HepG2 (cell line): ENCODE measurements around the gene CCDC14. TPM values are rescaled to one million over a fixed set of nuclear protein-coding genes. Genes with fewer than 3 reads are reported as not detected.

ENCODE experiments used
- ADNP ChIP-seq: sonication (generic); formaldehyde crosslinking; IDR thresholded peaks from 2 replicates; pipeline ENCODE4 v1.4.0; 2020; ENCODE audit warnings: missing genetic modification reagents
- ARNT2 ChIP-seq: sonication (generic); formaldehyde crosslinking; IDR thresholded peaks from 2 replicates; pipeline ENCODE4 v1.8.0; 2022; ENCODE audit warnings: mild to moderate bottlenecking, low read depth, missing genetic modification reagents, moderate library complexity
- ATAD3A ChIP-seq: sonication (generic); formaldehyde crosslinking; IDR thresholded peaks from 2 replicates; pipeline ENCODE4 v1.4.0; 2020; ENCODE audit warnings: missing genetic modification reagents
- MATR3 ChIP-seq: sonication (generic); formaldehyde crosslinking; IDR thresholded peaks from 2 replicates; pipeline ENCODE4 v1.4.0; 2020; ENCODE audit warnings: missing genetic modification reagents
- NFIB ChIP-seq: sonication (generic); formaldehyde crosslinking; IDR thresholded peaks from 2 replicates; pipeline ENCODE4 v1.9.0; 2021; ENCODE audit warnings: missing genetic modification reagents, mild to moderate bottlenecking, borderline replicate concordance
- SMARCE1 ChIP-seq: fragments of 450-650 bp; IDR thresholded peaks from 2 replicates; pipeline ENCODE4 v1.6.1; 2017; ENCODE audit warnings: borderline replicate concordance
- STAT5B ChIP-seq: sonication (generic); formaldehyde crosslinking; IDR thresholded peaks from 2 replicates; pipeline ENCODE4 v1.4.0; 2020; ENCODE audit warnings: missing genetic modification reagents
- YEATS2 ChIP-seq: sonication (generic); formaldehyde crosslinking; IDR thresholded peaks from 2 replicates; pipeline ENCODE4 v1.4.0; 2020; ENCODE audit warnings: missing genetic modification reagents, borderline replicate concordance
- ZFP82 ChIP-seq: sonication (generic); formaldehyde crosslinking; IDR thresholded peaks from 2 replicates; pipeline ENCODE4 v1.5.1; 2020; ENCODE audit warnings: mild to moderate bottlenecking, missing genetic modification reagents, borderline replicate concordance
- ZNF124 ChIP-seq: sonication (generic); formaldehyde crosslinking; IDR thresholded peaks from 2 replicates; pipeline ENCODE4 v1.4.0; 2020; ENCODE audit warnings: missing genetic modification reagents
- ZNF792 ChIP-seq: IDR thresholded peaks from 2 replicates; pipeline ENCODE4 v1.6.1; 2016
- ZNF878 ChIP-seq: sonication (generic); formaldehyde crosslinking; IDR thresholded peaks from 2 replicates; pipeline ENCODE4 v1.8.1; 2023; ENCODE audit warnings: mild to moderate bottlenecking, missing genetic modification reagents, moderate library complexity
- polyA plus RNA-seq, 8 experiments: library from polyadenylated mRNA; depleted of rRNA in 3 of 8; stranded (reverse) in 7 of 8; unstranded in 1 of 8; fragments of >200 nt; fragmentation: Illumina TruSeq in 4 of 8; extraction: Trizol in 4 of 8; gene quantifications; 2 replicates each; pipeline versions ENCODE4 v1.2.1 to v1.2.3, GENCODE V29; 2011 to 2016; ENCODE audit warnings: low read depth in 4 of 8, missing spikeins in 1 of 8, mixed read lengths in 1 of 8; ENCODE audit not compliant: insufficient read depth in 1 of 8
- total RNA-seq, 5 experiments: library from RNA; depleted of rRNA; stranded (reverse); fragments of >200 nt; fragmentation: Illumina TruSeq; extraction: Trizol; gene quantifications; 2 replicates each; pipeline ENCODE4 v1.2.3, GENCODE V29; 2016; ENCODE audit warnings: low read depth in 1 of 5
- TF ChIP-seq, protein P1 (sequence below): sonication (generic); formaldehyde crosslinking; IDR thresholded peaks from 2 replicates; pipeline ENCODE4 v1.4.0; 2020; ENCODE audit warnings: missing genetic modification reagents, borderline replicate concordance
- TF ChIP-seq, protein P2 (sequence below): IDR thresholded peaks from 2 replicates; pipeline ENCODE4 v1.6.1; 2016; ENCODE audit warnings: low read depth, borderline replicate concordance
- TF ChIP-seq, protein P3 (sequence below): sonication (generic); formaldehyde crosslinking; IDR thresholded peaks from 2 replicates; pipeline ENCODE4 v1.4.0; 2020; ENCODE audit warnings: mild to moderate bottlenecking, missing genetic modification reagents
- TF ChIP-seq, protein P4 (sequence below): sonication (generic); formaldehyde crosslinking; IDR thresholded peaks from 2 replicates; pipeline ENCODE4 v1.8.0; 2022; ENCODE audit warnings: missing genetic modification reagents, mild to moderate bottlenecking, inconsistent platforms, borderline replicate concordance
- TF ChIP-seq, protein P5 (sequence below): sonication (generic); formaldehyde crosslinking; IDR thresholded peaks from 2 replicates; pipeline ENCODE4 v1.8.0; 2022; ENCODE audit warnings: mild to moderate bottlenecking, missing genetic modification reagents, borderline replicate concordance
- TF ChIP-seq, protein P6 (sequence below): sonication (generic); formaldehyde crosslinking; IDR thresholded peaks from 2 replicates; pipeline ENCODE4 v1.5.1; 2020; ENCODE audit warnings: missing genetic modification reagents, mild to moderate bottlenecking, borderline replicate concordance
- TF ChIP-seq, protein P7 (sequence below), 2 experiments: sonication (generic) in 1 of 2; formaldehyde crosslinking in 1 of 2; IDR thresholded peaks; 2 replicates each; pipeline versions ENCODE4 v1.5.1 to v1.6.1; 2011 to 2020; ENCODE audit warnings: borderline replicate concordance in 1 of 2, low read depth in 1 of 2, low read length in 1 of 2, mild to moderate bottlenecking in 1 of 2, missing genetic modification reagents in 1 of 2, moderate library complexity in 1 of 2

Gene CCDC14
- total and polyA plus RNA-seq, 2 of the 13 experiments (the other 11 are each of a cell fraction or from before 2014, with no cell fraction given) = 48.7 to 49.0 TPM

DNA sequence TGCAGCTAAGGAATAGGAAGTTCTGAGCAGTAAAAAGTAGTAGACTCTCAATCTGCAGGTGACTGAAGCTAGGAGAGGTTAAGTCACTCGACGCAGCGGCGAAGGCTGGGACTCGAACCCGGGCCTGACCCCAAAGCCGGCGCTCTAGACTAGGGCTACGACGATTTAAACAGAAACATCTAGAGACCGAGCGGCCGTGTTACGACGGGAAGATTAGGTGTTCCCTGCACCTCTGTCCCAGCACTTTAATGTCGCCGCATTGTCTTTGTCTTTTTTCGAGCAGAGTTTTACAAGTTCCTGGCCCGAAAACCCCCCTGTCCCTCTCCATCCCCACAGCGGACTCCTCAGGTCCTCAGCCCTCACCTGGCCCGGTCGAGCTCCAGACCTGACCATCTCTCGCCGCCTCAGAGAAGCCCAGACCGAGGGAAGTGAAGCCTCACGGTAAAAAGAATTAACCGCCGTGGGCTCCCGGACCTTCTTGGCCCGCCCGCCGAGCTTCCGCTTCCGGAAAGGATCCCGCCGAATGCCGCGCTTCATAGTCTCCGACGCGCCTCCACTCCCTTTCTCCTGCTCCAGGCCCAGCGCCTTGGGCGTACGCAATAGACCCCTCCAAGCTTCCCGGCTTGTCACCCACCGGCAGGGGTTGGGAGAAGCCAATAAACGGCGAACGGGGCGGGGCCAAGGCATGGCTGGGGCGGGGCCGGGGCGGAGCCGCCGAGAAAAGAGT lies at the start of gene CCDC14 (continued):
- TF ChIP-seq YEATS2 (CRISPR knock-in tag) (peak; percentile 73), ZFP82 (CRISPR knock-in tag) (no peak), ARNT2 (CRISPR knock-in tag) (peak; percentile 58), ZNF792 (CRISPR knock-in tag) (no peak), NFIB (no peak), ADNP (CRISPR knock-in tag) (no peak), MATR3 (CRISPR knock-in tag) (no peak), STAT5B (no peak), ZNF124 (CRISPR knock-in tag) (0 out of 2 replicates have a peak, but pooled peaks have one; percentile 50), ZNF878 (CRISPR knock-in tag) (0 out of 2 replicates have a peak, but pooled peaks have one; percentile 69), SMARCE1 (no peak), ATAD3A (CRISPR knock-in tag) (no peak)
- TF ChIP-seq, protein P1, sequence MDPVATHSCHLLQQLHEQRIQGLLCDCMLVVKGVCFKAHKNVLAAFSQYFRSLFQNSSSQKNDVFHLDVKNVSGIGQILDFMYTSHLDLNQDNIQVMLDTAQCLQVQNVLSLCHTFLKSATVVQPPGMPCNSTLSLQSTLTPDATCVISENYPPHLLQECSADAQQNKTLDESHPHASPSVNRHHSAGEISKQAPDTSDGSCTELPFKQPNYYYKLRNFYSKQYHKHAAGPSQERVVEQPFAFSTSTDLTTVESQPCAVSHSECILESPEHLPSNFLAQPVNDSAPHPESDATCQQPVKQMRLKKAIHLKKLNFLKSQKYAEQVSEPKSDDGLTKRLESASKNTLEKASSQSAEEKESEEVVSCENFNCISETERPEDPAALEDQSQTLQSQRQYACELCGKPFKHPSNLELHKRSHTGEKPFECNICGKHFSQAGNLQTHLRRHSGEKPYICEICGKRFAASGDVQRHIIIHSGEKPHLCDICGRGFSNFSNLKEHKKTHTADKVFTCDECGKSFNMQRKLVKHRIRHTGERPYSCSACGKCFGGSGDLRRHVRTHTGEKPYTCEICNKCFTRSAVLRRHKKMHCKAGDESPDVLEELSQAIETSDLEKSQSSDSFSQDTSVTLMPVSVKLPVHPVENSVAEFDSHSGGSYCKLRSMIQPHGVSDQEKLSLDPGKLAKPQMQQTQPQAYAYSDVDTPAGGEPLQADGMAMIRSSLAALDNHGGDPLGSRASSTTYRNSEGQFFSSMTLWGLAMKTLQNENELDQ (CRISPR knock-in tag) = no peak
- TF ChIP-seq, protein P2, sequence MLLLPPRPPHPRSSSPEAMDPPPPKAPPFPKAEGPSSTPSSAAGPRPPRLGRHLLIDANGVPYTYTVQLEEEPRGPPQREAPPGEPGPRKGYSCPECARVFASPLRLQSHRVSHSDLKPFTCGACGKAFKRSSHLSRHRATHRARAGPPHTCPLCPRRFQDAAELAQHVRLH (CRISPR knock-in tag) = peak; percentile 40; the same call in 1 of the 2 replicates
- TF ChIP-seq, protein P3, sequence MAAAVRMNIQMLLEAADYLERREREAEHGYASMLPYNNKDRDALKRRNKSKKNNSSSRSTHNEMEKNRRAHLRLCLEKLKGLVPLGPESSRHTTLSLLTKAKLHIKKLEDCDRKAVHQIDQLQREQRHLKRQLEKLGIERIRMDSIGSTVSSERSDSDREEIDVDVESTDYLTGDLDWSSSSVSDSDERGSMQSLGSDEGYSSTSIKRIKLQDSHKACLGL (CRISPR knock-in tag) = no peak
- TF ChIP-seq, protein P4, sequence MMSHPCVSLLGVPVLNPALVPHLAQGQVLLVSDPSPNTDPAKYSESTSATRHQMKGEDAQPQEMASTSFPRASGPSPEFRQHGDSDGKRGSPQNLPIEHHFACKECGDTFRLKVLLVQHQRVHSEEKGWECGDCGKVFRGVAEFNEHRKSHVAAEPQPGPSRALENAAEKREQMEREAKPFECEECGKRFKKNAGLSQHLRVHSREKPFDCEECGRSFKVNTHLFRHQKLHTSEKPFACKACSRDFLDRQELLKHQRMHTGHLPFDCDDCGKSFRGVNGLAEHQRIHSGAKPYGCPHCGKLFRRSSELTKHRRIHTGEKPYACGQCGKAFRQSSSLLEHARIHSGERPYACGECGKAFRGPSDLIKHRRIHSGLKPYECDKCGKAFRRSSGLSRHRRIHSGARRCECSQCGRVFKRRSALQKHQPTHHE (CRISPR knock-in tag) = no peak
- TF ChIP-seq, protein P5, sequence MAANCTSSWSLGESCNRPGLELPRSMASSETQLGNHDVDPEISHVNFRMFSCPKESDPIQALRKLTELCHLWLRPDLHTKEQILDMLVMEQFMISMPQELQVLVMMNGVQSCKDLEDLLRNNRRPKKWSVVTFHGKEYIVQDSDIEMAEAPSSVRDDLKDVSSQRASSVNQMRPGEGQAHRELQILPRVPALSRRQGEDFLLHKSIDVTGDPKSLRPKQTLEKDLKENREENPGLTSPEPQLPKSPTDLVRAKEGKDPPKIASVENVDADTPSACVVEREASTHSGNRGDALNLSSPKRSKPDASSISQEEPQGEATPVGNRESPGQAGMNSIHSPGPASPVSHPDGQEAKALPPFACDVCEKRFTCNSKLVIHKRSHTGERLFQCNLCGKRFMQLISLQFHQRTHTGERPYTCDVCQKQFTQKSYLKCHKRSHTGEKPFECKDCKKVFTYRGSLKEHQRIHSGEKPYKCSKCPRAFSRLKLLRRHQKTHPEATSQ = peak; percentile 50; the same call in 1 of the 2 replicates
- TF ChIP-seq, protein P6, sequence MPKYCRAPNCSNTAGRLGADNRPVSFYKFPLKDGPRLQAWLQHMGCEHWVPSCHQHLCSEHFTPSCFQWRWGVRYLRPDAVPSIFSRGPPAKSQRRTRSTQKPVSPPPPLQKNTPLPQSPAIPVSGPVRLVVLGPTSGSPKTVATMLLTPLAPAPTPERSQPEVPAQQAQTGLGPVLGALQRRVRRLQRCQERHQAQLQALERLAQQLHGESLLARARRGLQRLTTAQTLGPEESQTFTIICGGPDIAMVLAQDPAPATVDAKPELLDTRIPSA (CRISPR knock-in tag) = no peak
- TF ChIP-seq, protein P7, sequence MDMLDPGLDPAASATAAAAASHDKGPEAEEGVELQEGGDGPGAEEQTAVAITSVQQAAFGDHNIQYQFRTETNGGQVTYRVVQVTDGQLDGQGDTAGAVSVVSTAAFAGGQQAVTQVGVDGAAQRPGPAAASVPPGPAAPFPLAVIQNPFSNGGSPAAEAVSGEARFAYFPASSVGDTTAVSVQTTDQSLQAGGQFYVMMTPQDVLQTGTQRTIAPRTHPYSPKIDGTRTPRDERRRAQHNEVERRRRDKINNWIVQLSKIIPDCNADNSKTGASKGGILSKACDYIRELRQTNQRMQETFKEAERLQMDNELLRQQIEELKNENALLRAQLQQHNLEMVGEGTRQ (IDR thresholded peaks at IDR 0.05; ENCODE audit: low read depth, low read length) = no peak
- TF ChIP-seq, protein P7 (CRISPR knock-in tag; IDR thresholded peaks at IDR 0.05; ENCODE audit: borderline replicate concordance) = no peak
